GM12872 (cell line): ENCODE results near the gene PTPN4.

Experiments
- CTCF ChIP-seq: IDR thresholded peaks from 3 replicates; pipeline ENCODE4 v1.5.1; 2011; ENCODE audit warnings: low read depth, mild to moderate bottlenecking, low read length, moderate library complexity; ENCODE audit not compliant: insufficient read depth

PTPN4 gene

GRCh38 chr2:119862127-119862889, 102.6 kb downstream of the PTPN4 start:
- no peak for TF ChIP-seq CTCF

- no peak for TF ChIP-seq CTCF
Observed at GRCh38 chr2:119864318-119864717, 104.6 kb downstream of the PTPN4 start.

- TF ChIP-seq CTCF, result no peak
Observed at GRCh38 chr2:119871725-119872124, 112.0 kb downstream of the PTPN4 start.

- TF ChIP-seq CTCF, result no peak
Observed at GRCh38 chr2:119873350-119874315, 113.9 kb downstream of the PTPN4 start.

GRCh38 chr2:119879502-119879901, 119.8 kb downstream of the PTPN4 start:
- no peak for TF ChIP-seq CTCF

- no peak for TF ChIP-seq CTCF
Observed at GRCh38 chr2:119888680-119889079, 129.0 kb downstream of the PTPN4 start.

GRCh38 chr2:119897736-119898395, 138.1 kb downstream of the PTPN4 start:
- TF ChIP-seq CTCF, result no peak
